CD8-positive, alpha-beta memory T cell (primary cell): Measurements from ENCODE around the gene NMT2. TPM values are rescaled to one million over a fixed set of nuclear protein-coding genes. Genes with fewer than 3 reads are reported as not detected.
"Not testable (repeated sequence)": the region's sequence is repeated elsewhere in the genome, so short reads cannot be mapped to it uniquely, and the experiment has no call there.

Experiments used
- CTCF ChIA-PET: fragments of 350-600 bp; sonication (Branson Sonifier 250); formaldehyde crosslinking; loops from one replicate; lab custom pipeline; 2021; ENCODE audit warnings: antibody characterized with exemption; lab: Charles Lee
- POLR2A ChIA-PET: fragments of 350-600 bp; sonication (Branson Sonifier 250); formaldehyde crosslinking; loops from one replicate; lab custom pipeline; 2021; ENCODE audit warnings: antibody characterized with exemption; lab: Charles Lee
- DNase-seq, 5 donors: peaks; one replicate each; pipeline versions ENCODE4 v3.0.0 to v3.0.0-alpha.2; 2020 to 2022; ENCODE audit warnings: mixed read lengths in 1 of 5
- H3K27ac ChIP-seq: one replicate; pipeline ENCODE4 v1.7.0; 2013; ENCODE audit warnings: low read depth, mild to moderate bottlenecking, low read length, moderate library complexity
- H3K27me3 ChIP-seq: 2 replicates; pipeline ENCODE4 v1.7.0; 2013; ENCODE audit warnings: low read length, mild to moderate bottlenecking; ENCODE audit not compliant: insufficient read depth, poor library complexity, severe bottlenecking
- H3K36me3 ChIP-seq: 2 replicates; pipeline ENCODE4 v1.7.0; 2013; ENCODE audit warnings: mild to moderate bottlenecking, low read length, moderate library complexity; ENCODE audit not compliant: insufficient read depth
- H3K4me1 ChIP-seq: 2 replicates; pipeline ENCODE4 v1.7.0; 2013; ENCODE audit warnings: mild to moderate bottlenecking, low read length, moderate library complexity; ENCODE audit not compliant: insufficient read depth
- H3K4me3 ChIP-seq: 2 replicates; pipeline ENCODE4 v1.7.0; 2013; ENCODE audit warnings: mild to moderate bottlenecking, low read length
- H3K9me3 ChIP-seq: 2 replicates; pipeline ENCODE4 v1.7.0; 2013; ENCODE audit warnings: mild to moderate bottlenecking, low read length
- H3K27ac Mint-ChIP-seq, 8 donors: one replicate each; pipeline ENCODE4 v1.8.0; 2020 to 2021; ENCODE audit warnings: mixed read lengths in 8 of 8, mild to moderate bottlenecking in 6 of 8, inconsistent platforms in 3 of 8, moderate library complexity in 3 of 8
- H3K27me3 Mint-ChIP-seq, 2 donors: one replicate each; pipeline ENCODE4 v1.8.0; 2020 to 2021; ENCODE audit warnings: mixed read lengths in 2 of 2, mild to moderate bottlenecking in 1 of 2, moderate library complexity in 1 of 2
- H3K36me3 Mint-ChIP-seq, 3 donors: one replicate each; pipeline ENCODE4 v1.8.0; 2020 to 2021; ENCODE audit warnings: mixed read lengths in 3 of 3, inconsistent platforms in 1 of 3, mild to moderate bottlenecking in 1 of 3
- H3K4me1 Mint-ChIP-seq, 3 donors: one replicate each; pipeline ENCODE4 v1.8.0; 2020 to 2021; ENCODE audit warnings: mixed read lengths in 3 of 3, inconsistent platforms in 1 of 3, mild to moderate bottlenecking in 1 of 3
- H3K4me3 Mint-ChIP-seq, 7 donors: one replicate each; pipeline ENCODE4 v1.8.0; 2020 to 2021; ENCODE audit warnings: mixed read lengths in 7 of 7, mild to moderate bottlenecking in 6 of 7, moderate library complexity in 4 of 7, inconsistent platforms in 2 of 7
- H3K9me3 Mint-ChIP-seq, 5 donors: one replicate each; pipeline ENCODE4 v1.8.0; 2020 to 2022; ENCODE audit warnings: mixed read lengths in 5 of 5, mild to moderate bottlenecking in 3 of 5, moderate library complexity in 2 of 5, inconsistent platforms in 1 of 5
- polyA plus RNA-seq: library from polyadenylated mRNA; unstranded; fragments of 300-500 nt; fragmentation: Illumina TruSeq; gene quantifications from one replicate; pipeline ENCODE4 v1.2.3, GENCODE V29; 2021
- total RNA-seq, 2 experiments: library from RNA; stranded (reverse); gene quantifications; one replicate each; pipeline ENCODE4 v1.2.3, GENCODE V29; 2021

NMT2 gene
- total and polyA plus RNA-seq, 3 experiments from 2014 or later = 16.1 to 36.6 (median 16.8) TPM

DNA sequence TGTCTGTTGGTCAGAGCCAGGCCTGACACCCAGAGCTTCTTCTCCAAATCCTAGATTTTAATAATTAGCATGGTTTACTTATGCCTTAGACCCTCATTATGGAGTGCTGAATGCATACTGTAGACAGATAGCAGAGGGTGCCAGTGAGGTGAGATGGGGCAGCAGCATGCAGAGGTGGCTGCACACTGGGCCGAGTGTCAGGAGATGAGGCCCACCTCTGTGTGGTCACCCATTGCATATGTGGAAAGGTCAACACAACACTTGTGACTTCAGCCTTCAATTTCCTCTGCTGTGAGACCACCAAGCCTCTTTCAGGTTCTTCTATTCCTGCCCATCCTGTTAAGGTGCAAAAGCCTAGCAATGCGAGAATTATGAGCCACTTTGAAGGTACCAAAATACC lies 39.7 kb upstream of the NMT2 start:
- Mint-ChIP-seq H3K27me3 (no peaks in the 10 kb centered on the region), H3K9me3 (no peaks in the 10 kb centered on the region), H3K36me3 (peaks cover 3 to 9% (median 7%) of the 10 kb centered on the region in 3 donors), H3K4me1 (peaks cover 47 to 72% (median 55%) of the 10 kb centered on the region in 3 donors), H3K27ac (peak overlapping the region; percentile 94 to 98 (median 96)), H3K4me3 (peak overlapping the region; percentile 80 to 92 (median 85))
- no peaks in the 10 kb centered on the region for H3K27me3 ChIP-seq
- peak overlapping the region; percentile 10 for H3K4me3 ChIP-seq
- ChIA-PET POLR2A (interaction anchor here (0.7 to 1.6 kb wide), 2 partner anchors 10 to 12 kb away, joined by 3 to 4 read pairs; no protein-coding TSS in a partner anchor), CTCF (no interaction called here)
- no peak for DNase-seq
- H3K4me1 ChIP-seq = peaks cover 39% of the 10 kb centered on the region
- no peaks in the 10 kb centered on the region for H3K9me3 ChIP-seq
- H3K36me3 ChIP-seq = no peaks in the 10 kb centered on the region
- H3K27ac ChIP-seq = peak overlapping the region; percentile 49

- DNase-seq, H3K9me3 Mint-ChIP-seq, CTCF ChIA-PET, H3K36me3 ChIP-seq, H3K9me3 ChIP-seq, H3K4me3 ChIP-seq, H3K27me3 ChIP-seq, H3K36me3 Mint-ChIP-seq, H3K27ac ChIP-seq, H3K27me3 Mint-ChIP-seq: not testable (repeated sequence)
- H3K4me1 Mint-ChIP-seq = peaks cover 47 to 80% (median 55%) of the 10 kb centered on the region in 3 donors
- peak overlapping the region; percentile 94 to 98 (median 96) for H3K27ac Mint-ChIP-seq
- H3K4me1 ChIP-seq = peaks cover 39% of the 10 kb centered on the region
- POLR2A ChIA-PET = interaction anchor here (0.7 kb wide), 1 partner anchor 10 kb away, joined by 4 read pairs; no protein-coding TSS in a partner anchor
- H3K4me3 Mint-ChIP-seq = peak overlapping the region in 3 of 7 donors; percentile 85 to 87 (median 86)
Measured at GRCh38 chr10:15207410-15207809, 38.9 kb upstream of the NMT2 start.

DNA sequence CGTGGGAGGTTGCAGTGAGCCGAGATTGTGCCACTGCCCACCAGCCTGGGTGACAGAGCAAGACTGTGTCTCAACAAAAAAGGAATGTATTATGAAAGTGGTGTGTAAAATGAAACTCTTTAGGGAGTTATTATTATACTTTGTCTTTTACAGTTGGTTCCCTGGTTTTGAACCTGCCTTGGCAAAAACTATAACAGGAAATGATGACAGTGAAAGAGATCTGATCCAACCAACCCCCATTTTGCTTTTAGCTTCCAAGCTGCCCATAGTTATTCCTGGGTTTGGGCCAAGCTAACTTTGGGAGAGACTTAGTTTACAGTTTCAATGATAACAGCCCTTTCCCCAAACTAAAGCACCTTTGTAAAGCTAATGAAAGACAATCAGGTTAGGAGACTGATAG lies 34.1 kb upstream of the NMT2 start:
- H3K9me3 Mint-ChIP-seq = no peaks in the 10 kb centered on the region
- Histone ChIP-seq H3K36me3 (no peaks in the 10 kb centered on the region), H3K27ac (no peak overlapping the region), H3K9me3 (no peaks in the 10 kb centered on the region), H3K4me1 (peaks cover 12% of the 10 kb centered on the region), H3K27me3 (no peaks in the 10 kb centered on the region), H3K4me3 (no peak overlapping the region)
- H3K36me3 Mint-ChIP-seq = peaks cover 0 to 3% (median 2%) of the 10 kb centered on the region in 3 donors
- ChIA-PET CTCF (interaction anchor here (1.7 kb wide), 1 partner anchor 33 kb away, joined by 3 read pairs; no protein-coding TSS in a partner anchor), POLR2A (interaction anchor here (1.8 kb wide), 1 partner anchor 33 kb away, joined by 7 read pairs; the partner anchor contains the start of gene NMT2)
- DNase-seq = no peak
- H3K4me3 Mint-ChIP-seq = no peak overlapping the region
- peaks cover 22 to 72% (median 33%) of the 10 kb centered on the region in 3 donors for H3K4me1 Mint-ChIP-seq
- no peaks in the 10 kb centered on the region for H3K27me3 Mint-ChIP-seq
- peak overlapping the region in 1 of 8 donors; percentile 10 for H3K27ac Mint-ChIP-seq

- not testable (repeated sequence) for H3K27ac Mint-ChIP-seq, H3K27me3 Mint-ChIP-seq, H3K9me3 ChIP-seq, H3K27ac ChIP-seq, H3K36me3 Mint-ChIP-seq, H3K9me3 Mint-ChIP-seq, H3K27me3 ChIP-seq, H3K36me3 ChIP-seq, H3K4me3 Mint-ChIP-seq, DNase-seq, H3K4me3 ChIP-seq
- POLR2A ChIA-PET = interaction anchor here (1.8 kb wide), 1 partner anchor 33 kb away, joined by 7 read pairs; the partner anchor contains the start of gene NMT2
- CTCF ChIA-PET = interaction anchor here (0.9 kb wide), 1 partner anchor 28 kb away, joined by 3 read pairs; no protein-coding TSS in a partner anchor
- peaks cover 12% of the 10 kb centered on the region for H3K4me1 ChIP-seq
- H3K4me1 Mint-ChIP-seq = peaks cover 21 to 72% (median 33%) of the 10 kb centered on the region in 3 donors
Measured at GRCh38 chr10:15202301-15202621, 33.8 kb upstream of the NMT2 start.

DNA sequence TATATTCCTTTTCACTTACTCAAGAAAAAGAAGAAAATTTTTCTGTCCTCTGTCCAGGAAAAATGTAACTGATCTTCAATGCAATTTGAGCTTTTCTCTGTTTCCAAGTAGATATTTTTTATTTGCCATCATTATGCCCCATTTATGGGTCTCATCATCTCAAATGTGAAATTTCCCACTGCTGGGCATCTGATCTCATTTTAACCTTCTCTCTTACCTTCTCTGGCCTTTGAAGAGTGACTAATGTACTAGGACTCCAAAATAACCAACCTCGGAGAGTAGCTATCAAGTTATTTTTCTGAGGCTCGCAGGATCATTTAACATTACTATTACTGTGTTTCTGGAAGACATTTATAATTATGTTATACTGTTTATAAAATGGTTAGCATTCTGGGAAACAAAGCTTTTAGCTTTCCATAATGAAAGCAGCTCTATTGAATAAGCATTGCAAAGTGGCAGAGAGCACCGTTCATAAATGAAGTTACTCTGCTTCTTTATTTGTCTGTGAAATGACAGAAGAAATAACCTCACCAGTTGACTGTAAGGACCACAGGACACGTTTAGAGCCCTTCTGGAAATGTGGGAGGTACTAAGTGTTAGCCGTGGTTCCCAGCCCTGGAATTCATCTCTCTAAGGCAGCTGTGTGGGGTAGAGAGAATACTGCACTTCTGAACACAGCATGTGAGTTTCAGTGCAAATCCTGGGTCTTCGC lies 33.3 kb upstream of the NMT2 start:
- no peaks in the 10 kb centered on the region for H3K9me3 Mint-ChIP-seq
- Histone ChIP-seq H3K9me3 (no peaks in the 10 kb centered on the region), H3K27me3 (no peaks in the 10 kb centered on the region), H3K36me3 (no peaks in the 10 kb centered on the region), H3K27ac (no peak overlapping the region), H3K4me3 (no peak overlapping the region), H3K4me1 (peaks cover 17% of the 10 kb centered on the region)
- H3K4me3 Mint-ChIP-seq = no peak overlapping the region
- no peaks in the 10 kb centered on the region for H3K27me3 Mint-ChIP-seq
- H3K4me1 Mint-ChIP-seq = peaks cover 20 to 72% (median 34%) of the 10 kb centered on the region in 3 donors
- H3K27ac Mint-ChIP-seq = peak overlapping the region in 1 of 8 donors; percentile 29
- CTCF ChIA-PET = interaction anchor here (0.9 kb wide), 1 partner anchor 28 kb away, joined by 3 read pairs; no protein-coding TSS in a partner anchor
- POLR2A ChIA-PET = interaction anchor here (1.8 kb wide), 1 partner anchor 33 kb away, joined by 7 read pairs; the partner anchor contains the start of gene NMT2
- DNase-seq = no peak
- peaks cover 0 to 6% (median 2%) of the 10 kb centered on the region in 3 donors for H3K36me3 Mint-ChIP-seq

DNA sequence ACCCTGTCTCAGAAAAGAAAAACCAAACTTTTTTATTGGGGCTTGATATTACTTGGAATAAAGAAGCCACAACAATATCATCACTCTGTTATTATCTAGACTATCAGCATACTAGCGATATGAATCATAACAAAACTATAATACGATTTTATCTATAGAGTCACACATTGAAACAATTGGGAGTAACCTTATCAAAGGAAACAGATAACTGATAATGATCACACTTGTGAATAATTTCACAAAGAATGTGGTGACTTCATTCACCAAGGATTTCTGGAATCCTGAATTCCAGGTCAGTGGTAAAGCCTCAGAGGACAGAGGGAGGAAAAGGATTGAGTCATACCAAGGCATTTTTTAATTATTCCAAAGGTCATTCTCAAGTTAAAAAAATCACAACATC lies 32.1 kb upstream of the NMT2 start:
- Histone ChIP-seq H3K4me1 (peaks cover 20% of the 10 kb centered on the region), H3K9me3 (no peaks in the 10 kb centered on the region), H3K36me3 (no peaks in the 10 kb centered on the region), H3K4me3 (no peak overlapping the region), H3K27ac (no peak overlapping the region), H3K27me3 (no peaks in the 10 kb centered on the region)
- H3K36me3 Mint-ChIP-seq = peaks cover 0 to 13% (median 2%) of the 10 kb centered on the region in 3 donors
- no peak for DNase-seq
- H3K27me3 Mint-ChIP-seq = peaks cover 0 to 1% of the 10 kb centered on the region in 2 donors
- H3K27ac Mint-ChIP-seq = no peak overlapping the region
- H3K9me3 Mint-ChIP-seq = no peaks in the 10 kb centered on the region
- no peak overlapping the region for H3K4me3 Mint-ChIP-seq
- CTCF ChIA-PET = interaction anchor here (1.3 to 1.4 kb wide), 2 partner anchors 9 to 11 kb away, joined by 4 to 5 read pairs; no protein-coding TSS in a partner anchor
- POLR2A ChIA-PET = no interaction called here
- H3K4me1 Mint-ChIP-seq = peaks cover 17 to 71% (median 31%) of the 10 kb centered on the region in 3 donors

DNA sequence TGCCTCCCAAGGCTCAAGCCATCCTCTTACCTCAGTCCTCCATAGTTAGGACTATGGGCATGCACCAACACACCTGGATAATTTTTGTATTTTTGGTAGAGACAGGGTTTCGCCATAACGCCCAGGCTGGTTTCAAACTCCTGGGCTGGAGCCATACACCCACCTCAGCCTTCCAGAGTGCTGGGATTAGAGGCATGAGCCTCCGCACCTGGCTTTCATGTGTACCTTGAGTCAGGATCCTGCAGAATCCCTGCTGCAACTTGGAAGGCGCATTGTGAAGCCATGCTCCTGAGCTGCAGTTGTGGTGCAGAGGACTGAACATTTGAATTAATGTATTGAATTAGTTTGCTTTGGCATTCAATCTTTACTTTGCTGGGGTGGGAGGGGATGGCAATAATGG lies 29.4 kb upstream of the NMT2 start:
- Mint-ChIP-seq H3K4me1 (peaks cover 14 to 66% (median 28%) of the 10 kb centered on the region in 3 donors), H3K27me3 (peaks cover 0 to 1% of the 10 kb centered on the region in 2 donors), H3K4me3 (peak overlapping the region in 3 of 7 donors; percentile 41 to 80 (median 73)), H3K9me3 (no peaks in the 10 kb centered on the region), H3K27ac (peak overlapping the region in 3 of 8 donors; percentile 72 to 90 (median 85)), H3K36me3 (peaks cover 0 to 10% (median 2%) of the 10 kb centered on the region in 3 donors)
- Histone ChIP-seq H3K36me3 (no peaks in the 10 kb centered on the region), H3K9me3 (no peaks in the 10 kb centered on the region), H3K27me3 (no peaks in the 10 kb centered on the region), H3K4me3 (no peak overlapping the region), H3K4me1 (peaks cover 20% of the 10 kb centered on the region), H3K27ac (no peak overlapping the region)
- POLR2A ChIA-PET = interaction anchor here (1.7 to 1.9 kb wide), 2 partner anchors 10 to 28 kb away, joined by 4 to 8 read pairs; no protein-coding TSS in a partner anchor
- CTCF ChIA-PET = interaction anchor here (1.2 to 1.5 kb wide), 3 partner anchors 11 to 31 kb away, joined by 4 to 5 read pairs (median 4); no protein-coding TSS in a partner anchor
- no peak for DNase-seq
